Esophagus muscularis mucosa (tissue), 2 donors: ENCODE measurements around the gene MXD3.

Source experiments
- EP300 ChIP-seq: sonication (generic); formaldehyde crosslinking; IDR thresholded peaks from one replicate; pipeline ENCODE4 v1.6.1; 2017; ENCODE audit warnings: antibody characterized with exemption
- POLR2A ChIP-seq: fragments of 450-650 bp; IDR thresholded peaks from one replicate; pipeline ENCODE4 v1.6.1; 2017; ENCODE audit warnings: antibody characterized with exemption, moderate library complexity, mild to moderate bottlenecking, low read depth

- no peak for TF ChIP-seq POLR2A
- TF ChIP-seq EP300, result no peak
Measured at GRCh38 chr5:177300951-177301350, 10.7 kb downstream of the MXD3 start.
